A549 treated with AZD2906 at 1 μM for 4 hours (cell line): ENCODE data around the gene OR51S1. TPM values are rescaled to one million over a fixed set of nuclear protein-coding genes. Genes with fewer than 3 reads are reported as not detected.

Source experiments
- total RNA-seq: library from RNA; stranded (reverse); fragments of 200-300 nt; extraction: Qiagen RNA extraction; gene quantifications from 5 replicates; pipeline ENCODE4 v1.2.3, GENCODE V29; 2022

Gene OR51S1
- total RNA-seq = not detected in 5 replicates

DNA sequence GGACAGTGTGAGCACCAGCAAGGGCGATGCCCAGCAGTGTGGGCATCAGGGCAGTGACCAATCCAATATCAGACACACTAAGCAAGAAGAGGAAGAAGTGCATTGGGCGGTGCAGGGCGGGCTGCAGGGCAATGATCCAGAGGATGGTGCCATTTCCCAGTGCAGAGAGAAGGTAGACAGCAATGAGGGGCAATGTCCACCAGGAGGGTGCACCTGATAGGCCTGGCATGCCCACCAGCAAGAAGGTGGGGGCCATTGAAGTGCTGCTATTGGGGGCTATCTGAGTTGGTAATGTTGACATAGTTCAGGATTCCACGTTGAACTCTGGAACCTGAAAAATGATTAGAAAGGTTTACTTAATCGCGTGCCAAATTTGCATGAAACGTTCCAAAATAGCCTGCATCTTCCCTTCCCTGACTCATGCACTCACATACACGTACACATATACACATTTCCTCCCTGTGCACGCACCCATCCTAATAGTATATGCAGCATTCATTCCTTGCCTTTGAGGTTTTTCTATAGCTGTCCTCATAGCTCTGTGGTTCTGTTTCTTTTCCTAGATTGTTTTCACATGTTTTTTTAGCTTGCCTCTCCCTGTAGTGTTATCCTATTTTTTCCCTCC is at the start of gene OR51S1:
Gene OR51S1, minus strand, starts transcription at position 301 of the 625 bp plus-strand sequence. Its CDS starts 0 bp downstream, at position 301.

GRCh38 chr11:4881860-4882500 is 33.0 kb upstream of the OR51S1 start, which contains the start of gene OR51T1:
TSS of gene OR51T1 (plus strand) at chr11:4881900. CDS start at chr11:4881900, 0 bp downstream.

DNA sequence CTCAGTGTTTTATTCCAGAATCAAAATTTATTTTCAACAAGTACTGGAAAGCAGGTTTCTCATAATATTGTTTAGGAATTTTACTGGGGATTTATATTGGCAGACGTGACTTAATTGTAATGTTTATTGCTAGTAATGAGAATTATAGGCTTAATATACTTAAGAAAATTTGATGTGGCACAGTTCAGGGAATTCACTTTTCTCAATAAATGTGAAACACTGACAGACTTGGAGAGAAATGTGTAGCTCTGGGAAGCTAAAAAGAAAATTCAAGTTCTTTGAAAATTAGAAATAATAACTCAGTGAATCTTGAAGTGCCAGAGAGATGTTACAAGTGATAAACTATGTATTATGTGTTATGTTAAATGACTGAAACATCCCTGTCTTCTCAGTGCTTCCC is 28.0 kb downstream of the OR51S1 start, which contains the start of gene OR51F2:
Gene OR51F2, plus strand, starts transcription at position 301 of the 400 bp plus-strand sequence. CDS start 101 bp downstream, outside the sequence.

GRCh38 chr11:4804280-4804679 is 44.7 kb downstream of the OR51S1 start, which contains the start of gene OR52R1:
TSS of gene OR52R1 (minus strand) at chr11:4804380. CDS start at chr11:4804380, 0 bp downstream.

Other genes starting within 250 kb of the OR51S1 start
- gene TRIM68, start 241.0 kb downstream of the OR51S1 start, total RNA-seq = 7.6 to 9.6 TPM (median 8.4 TPM) in 5 replicates
- gene OR51D1, start 211.7 kb downstream of the OR51S1 start, total RNA-seq = not detected in 5 replicates
- gene OR51E1, start 205.2 kb downstream of the OR51S1 start, total RNA-seq = not detected in 5 replicates
- not detected in 5 replicates for gene OR51E2, start 151.4 kb downstream of the OR51S1 start, total RNA-seq
- not detected in 5 replicates for gene MMP26, start 144.4 kb downstream of the OR51S1 start, total RNA-seq
- gene OR51F1, start 79.3 kb downstream of the OR51S1 start, total RNA-seq = not detected in 5 replicates
- gene OR52R1, start 44.8 kb downstream of the OR51S1 start, total RNA-seq = not detected in 5 replicates
- gene OR51F2, start 27.9 kb downstream of the OR51S1 start, total RNA-seq = not detected in 5 replicates
- not detected in 5 replicates for gene OR51T1, start 32.7 kb upstream of the OR51S1 start, total RNA-seq
- not detected in 5 replicates for gene OR51A7, start 54.6 kb upstream of the OR51S1 start, total RNA-seq
- not detected in 5 replicates for gene OR51G2, start 70.1 kb upstream of the OR51S1 start, total RNA-seq
- not detected in 5 replicates for gene OR51G1, start 75.1 kb upstream of the OR51S1 start, total RNA-seq
- not detected in 5 replicates for gene OR51A4, start 98.4 kb upstream of the OR51S1 start, total RNA-seq
- gene OR51A2, start 106.5 kb upstream of the OR51S1 start, total RNA-seq = not detected in 5 replicates
- gene OR51L1, start 145.6 kb upstream of the OR51S1 start, total RNA-seq = not detected in 5 replicates
- gene OR52J3, start 197.3 kb upstream of the OR51S1 start, total RNA-seq = not detected in 5 replicates
- gene OR52E2, start 210.4 kb upstream of the OR51S1 start, total RNA-seq = not detected in 5 replicates
- gene OR52E1, start 220.4 kb upstream of the OR51S1 start, total RNA-seq = not detected in 5 replicates